IPS-20b (cell line): Measurements from ENCODE around the gene ARPC1A.
"Not testable (repeated sequence)": the region's sequence is repeated elsewhere in the genome, so short reads cannot be mapped to it uniquely, and the experiment has no call there.

Source experiments
- H3K27ac ChIP-seq: one replicate; pipeline ENCODE4 v1.5.1; 2013; ENCODE audit warnings: low read length
- H3K27me3 ChIP-seq: 2 replicates; pipeline ENCODE4 v1.6.1; 2013; ENCODE audit warnings: mild to moderate bottlenecking, low read length, inconsistent platforms; ENCODE audit not compliant: insufficient read depth
- H3K36me3 ChIP-seq: 2 replicates; pipeline ENCODE4 v1.6.1; 2013; ENCODE audit warnings: low read depth, mild to moderate bottlenecking, inconsistent platforms, low read length, moderate library complexity; ENCODE audit not compliant: insufficient read depth
- H3K4me1 ChIP-seq: 2 replicates; pipeline ENCODE4 v1.6.1; 2013; ENCODE audit warnings: mild to moderate bottlenecking, control low read depth, inconsistent platforms, low read length, moderate library complexity; ENCODE audit not compliant: insufficient read depth
- H3K4me3 ChIP-seq: 2 replicates; pipeline ENCODE4 v1.5.1; 2013; ENCODE audit warnings: mild to moderate bottlenecking, low read length, inconsistent platforms
- H3K9ac ChIP-seq: 2 replicates; pipeline ENCODE4 v1.6.1; 2013; ENCODE audit warnings: low read depth, mild to moderate bottlenecking, inconsistent platforms, low read length, moderate library complexity
- H3K9me3 ChIP-seq: 2 replicates; pipeline ENCODE4 v1.6.1; 2013; ENCODE audit warnings: mild to moderate bottlenecking, low read depth, low read length, inconsistent platforms; ENCODE audit not compliant: insufficient read depth

Gene ARPC1A

GRCh38 chr7:99325592-99326407 is at the start of gene ARPC1A:
ARPC1A (plus strand) TSS chr7:99325898; CDS start chr7:99333354, 7,456 bp downstream.
- peak within 1 kb of the TSS; percentile 65 for H3K27ac ChIP-seq
- no peaks in the 10 kb centered on the region for H3K9me3 ChIP-seq
- H3K4me3 ChIP-seq, result peak within 1 kb of the TSS; percentile 84
- peak within 1 kb of the TSS; percentile 93 for H3K9ac ChIP-seq
- no peaks in the 10 kb centered on the region for H3K27me3 ChIP-seq
- no peaks in the 10 kb centered on the region; the same call in 1 of the 2 replicates for H3K4me1 ChIP-seq
- H3K36me3 ChIP-seq, result no peaks in the 10 kb centered on the region

- Histone ChIP-seq H3K27me3 (no peaks in the 10 kb centered on the region), H3K9me3 (no peaks in the 10 kb centered on the region), H3K9ac (no peak overlapping the region), H3K36me3 (no peaks in the 10 kb centered on the region), H3K4me1 (no peaks in the 10 kb centered on the region), H3K27ac (no peak overlapping the region), H3K4me3 (no peak overlapping the region)
These were observed 47.5 kb upstream of the ARPC1A start for GRCh38 chr7:99278180-99278579.

DNA sequence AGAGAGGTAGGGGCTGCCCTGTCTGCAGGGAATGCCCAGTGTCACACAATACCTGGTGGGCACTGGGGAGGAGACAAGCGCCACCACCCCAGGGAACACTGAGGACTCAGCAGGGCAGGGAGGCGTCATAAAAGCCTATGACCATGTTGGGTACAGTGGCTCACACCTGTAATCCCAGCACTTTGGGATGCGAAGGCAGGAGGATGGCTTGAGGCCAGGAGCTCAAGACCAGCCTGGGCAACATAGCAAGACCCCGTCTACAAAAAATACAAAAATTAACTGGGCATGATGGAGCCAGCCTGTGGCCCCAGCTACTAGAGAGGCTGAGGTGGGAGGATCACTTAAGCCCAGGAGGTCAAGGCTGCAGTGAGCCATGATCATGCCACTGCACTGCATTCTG is 41.5 kb upstream of the ARPC1A start:
- not testable (repeated sequence) for H3K9ac ChIP-seq, H3K27ac ChIP-seq, H3K4me1 ChIP-seq, H3K36me3 ChIP-seq, H3K27me3 ChIP-seq, H3K4me3 ChIP-seq, H3K9me3 ChIP-seq

DNA sequence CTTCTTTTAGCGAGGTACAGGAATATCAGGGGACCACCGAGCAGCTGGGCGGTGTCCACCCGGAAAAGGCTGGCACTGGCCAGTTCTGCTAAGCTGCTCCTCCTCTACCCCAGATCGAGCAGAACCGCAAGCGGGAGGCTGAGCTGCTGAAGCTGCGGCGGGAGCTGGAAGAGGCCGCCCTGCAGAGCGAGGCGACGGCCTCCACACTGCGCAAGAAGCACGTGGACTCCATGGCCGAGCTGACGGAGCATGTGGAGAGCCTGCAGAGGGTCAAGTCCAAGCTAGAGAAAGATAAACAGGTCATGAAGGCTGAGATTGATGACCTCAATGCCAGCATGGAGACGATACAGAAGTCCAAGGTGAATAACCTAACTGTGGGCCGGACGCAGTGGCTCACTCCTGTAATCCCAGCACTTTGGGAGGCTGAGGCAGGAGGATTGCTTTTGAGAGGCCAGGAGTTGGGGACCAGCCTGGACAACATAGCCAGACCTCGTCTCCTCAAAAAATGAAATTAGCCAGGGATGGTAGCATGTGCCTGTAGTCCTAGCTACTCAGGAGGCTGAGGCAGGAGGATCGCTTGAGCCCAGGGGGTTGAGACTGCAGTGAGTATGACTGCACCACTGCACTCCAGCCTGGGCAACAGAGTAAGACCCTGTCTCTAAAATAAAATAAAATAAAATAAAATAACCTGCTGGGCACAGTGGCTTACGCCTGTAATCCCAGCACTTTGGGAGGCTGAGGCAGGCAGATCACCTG is 37.7 kb upstream of the ARPC1A start:
- H3K9me3 ChIP-seq, result no peaks in the 10 kb centered on the region
- H3K36me3 ChIP-seq, result no peaks in the 10 kb centered on the region
- no peak overlapping the region for H3K9ac ChIP-seq
- H3K27me3 ChIP-seq, result no peaks in the 10 kb centered on the region
- 0 out of 2 replicates have a peak, but pooled peaks cover 3% of the 10 kb centered on the region for H3K4me1 ChIP-seq
- no peak overlapping the region for H3K27ac ChIP-seq
- no peak overlapping the region for H3K4me3 ChIP-seq

DNA sequence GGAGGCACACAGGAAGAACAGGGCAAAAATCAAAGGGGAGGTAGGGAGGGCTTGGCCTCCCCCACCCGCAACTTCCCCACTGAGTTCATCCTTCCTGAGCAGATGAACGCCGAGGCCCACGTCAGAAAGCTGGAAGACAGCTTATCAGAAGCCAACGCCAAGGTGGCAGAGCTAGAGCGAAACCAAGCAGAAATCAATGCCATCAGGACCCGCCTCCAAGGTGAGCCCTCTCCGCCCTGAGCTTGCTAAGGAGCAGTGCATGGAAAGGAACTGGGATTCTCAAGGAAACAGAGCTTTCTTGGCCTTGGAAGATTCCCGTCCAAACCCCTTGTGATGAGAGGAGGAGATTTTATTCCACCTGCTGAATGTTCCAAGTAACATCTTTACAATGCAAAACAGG is 36.5 kb upstream of the ARPC1A start:
- Histone ChIP-seq H3K27ac (no peak overlapping the region), H3K4me1 (0 out of 2 replicates have a peak, but pooled peaks cover 3% of the 10 kb centered on the region), H3K9me3 (no peaks in the 10 kb centered on the region), H3K27me3 (no peaks in the 10 kb centered on the region), H3K4me3 (no peak overlapping the region), H3K9ac (no peak overlapping the region), H3K36me3 (no peaks in the 10 kb centered on the region)

GRCh38 chr7:99290148-99290547 is 35.5 kb upstream of the ARPC1A start:
- H3K27ac ChIP-seq, H3K9me3 ChIP-seq, H3K9ac ChIP-seq, H3K4me3 ChIP-seq, H3K36me3 ChIP-seq, H3K27me3 ChIP-seq, H3K4me1 ChIP-seq: not testable (repeated sequence)

GRCh38 chr7:99290980-99291607 is 34.6 kb upstream of the ARPC1A start:
- no peak overlapping the region for H3K4me3 ChIP-seq
- no peaks in the 10 kb centered on the region for H3K9me3 ChIP-seq
- H3K36me3 ChIP-seq, result no peaks in the 10 kb centered on the region
- no peaks in the 10 kb centered on the region for H3K27me3 ChIP-seq
- H3K9ac ChIP-seq, result no peak overlapping the region
- no peak overlapping the region for H3K27ac ChIP-seq
- H3K4me1 ChIP-seq, result 0 out of 2 replicates have a peak, but pooled peaks cover 3% of the 10 kb centered on the region

DNA sequence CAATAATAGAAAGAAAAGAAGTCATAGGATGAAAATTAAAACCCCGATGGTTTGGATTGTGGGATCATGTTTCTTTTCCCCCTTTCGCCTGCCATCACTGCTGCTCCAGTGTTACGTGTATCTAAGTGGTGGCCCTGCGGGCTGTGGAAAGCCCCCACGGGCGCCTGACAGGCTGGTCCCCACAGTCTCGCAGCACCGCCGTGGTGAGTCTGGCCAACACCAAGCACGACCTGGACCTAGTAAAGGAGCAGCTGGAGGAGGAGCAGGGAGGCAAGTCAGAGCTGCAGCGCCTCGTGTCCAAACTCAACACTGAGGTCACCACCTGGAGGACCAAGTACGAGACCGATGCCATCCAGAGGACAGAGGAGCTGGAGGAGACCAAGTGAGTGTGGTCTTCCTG is 33.6 kb upstream of the ARPC1A start:
- Histone ChIP-seq H3K9me3 (no peaks in the 10 kb centered on the region), H3K27me3 (no peaks in the 10 kb centered on the region)

DNA sequence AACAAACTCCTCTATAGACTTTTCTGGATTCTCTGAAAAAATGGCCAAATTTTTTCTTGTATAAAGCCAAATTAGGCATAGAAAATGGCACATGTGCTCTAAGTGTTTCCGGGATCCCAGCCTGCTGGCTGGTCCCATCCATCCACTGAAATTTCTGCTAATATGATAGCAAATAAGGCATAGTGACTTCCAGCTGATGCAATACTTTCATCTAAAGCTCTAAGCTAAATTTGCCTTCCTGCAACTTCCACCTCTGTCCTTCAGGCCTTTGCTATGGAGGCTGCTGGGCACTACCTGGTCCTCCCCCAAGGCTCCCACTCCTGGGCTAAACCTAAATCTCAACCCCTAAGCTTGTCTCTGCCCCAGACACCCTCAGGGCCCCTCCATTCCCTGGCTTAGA is 32.5 kb upstream of the ARPC1A start:
- no peaks in the 10 kb centered on the region for H3K36me3 ChIP-seq
- no peak overlapping the region for H3K9ac ChIP-seq
- H3K4me1 ChIP-seq, result 0 out of 2 replicates have a peak, but pooled peaks cover 3% of the 10 kb centered on the region
- no peaks in the 10 kb centered on the region for H3K27me3 ChIP-seq
- no peak overlapping the region for H3K27ac ChIP-seq
- H3K4me3 ChIP-seq, result no peak overlapping the region
- no peaks in the 10 kb centered on the region for H3K9me3 ChIP-seq

More for the DNA sequence above, 33.6 kb upstream of the ARPC1A start:
- H3K27ac ChIP-seq, result no peak overlapping the region
- 0 out of 2 replicates have a peak, but pooled peaks cover 3% of the 10 kb centered on the region for H3K4me1 ChIP-seq
- H3K9ac ChIP-seq, result no peak overlapping the region
- no peaks in the 10 kb centered on the region for H3K36me3 ChIP-seq
- no peak overlapping the region for H3K4me3 ChIP-seq

GRCh38 chr7:99293650-99294049 is 32.0 kb upstream of the ARPC1A start:
- no peaks in the 10 kb centered on the region for H3K36me3 ChIP-seq
- no peaks in the 10 kb centered on the region for H3K9me3 ChIP-seq
- 0 out of 2 replicates have a peak, but pooled peaks cover 3% of the 10 kb centered on the region for H3K4me1 ChIP-seq
- H3K27ac ChIP-seq, result no peak overlapping the region
- no peak overlapping the region for H3K9ac ChIP-seq
- H3K4me3 ChIP-seq, result no peak overlapping the region
- H3K27me3 ChIP-seq, result no peaks in the 10 kb centered on the region

DNA sequence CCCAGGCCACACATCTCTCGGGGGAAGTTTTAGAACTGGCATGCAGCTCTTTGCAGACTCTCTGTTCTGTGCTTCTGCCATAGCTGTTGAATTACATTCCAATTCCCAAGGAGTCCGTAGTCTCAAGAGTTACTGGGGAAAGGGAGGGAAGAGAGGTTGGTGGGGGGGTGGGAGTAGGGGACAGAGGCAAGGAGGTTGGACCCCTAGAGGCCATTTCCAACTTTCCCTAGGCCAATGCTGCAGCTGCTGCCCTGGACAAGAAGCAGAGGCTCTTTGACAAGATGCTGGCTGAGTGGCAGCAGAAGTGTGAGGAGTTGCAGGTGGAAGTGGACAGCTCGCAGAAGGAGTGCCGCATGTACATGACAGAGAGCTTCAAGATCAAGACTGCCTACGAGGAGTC is 29.2 kb upstream of the ARPC1A start:
- H3K9ac ChIP-seq, result no peak overlapping the region
- H3K27me3 ChIP-seq, result no peaks in the 10 kb centered on the region
- H3K4me1 ChIP-seq, result no peaks in the 10 kb centered on the region
- H3K36me3 ChIP-seq, result no peaks in the 10 kb centered on the region
- H3K27ac ChIP-seq, result no peak overlapping the region
- H3K4me3 ChIP-seq, result no peak overlapping the region
- no peaks in the 10 kb centered on the region for H3K9me3 ChIP-seq
